ENCODE data around the gene UBXN4.
"Not testable (repeated sequence)": the region's sequence is repeated elsewhere in the genome, so short reads cannot be mapped to it uniquely, and the experiment has no call there.

Gene UBXN4

DNA sequence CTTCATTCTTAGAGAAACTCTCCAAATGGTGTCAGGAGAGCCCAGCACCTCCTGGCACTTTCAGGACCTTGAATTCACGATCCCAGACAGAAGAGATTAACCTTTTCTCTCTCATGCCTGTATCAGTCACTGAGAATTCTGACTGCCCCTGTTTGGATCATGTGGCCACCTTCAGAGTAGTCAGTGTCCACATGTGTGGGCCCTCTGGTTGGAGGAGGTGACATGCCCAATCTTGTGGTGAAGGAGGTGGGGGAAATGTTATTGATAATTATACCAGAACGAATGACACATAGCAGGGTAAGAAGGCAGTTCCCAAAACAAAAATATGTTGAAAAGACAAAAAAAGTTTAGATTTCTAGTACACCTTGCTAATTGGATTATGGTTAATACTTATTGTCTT lies 31.7 kb downstream of the UBXN4 start:
- no peak for DNase-seq

DNA sequence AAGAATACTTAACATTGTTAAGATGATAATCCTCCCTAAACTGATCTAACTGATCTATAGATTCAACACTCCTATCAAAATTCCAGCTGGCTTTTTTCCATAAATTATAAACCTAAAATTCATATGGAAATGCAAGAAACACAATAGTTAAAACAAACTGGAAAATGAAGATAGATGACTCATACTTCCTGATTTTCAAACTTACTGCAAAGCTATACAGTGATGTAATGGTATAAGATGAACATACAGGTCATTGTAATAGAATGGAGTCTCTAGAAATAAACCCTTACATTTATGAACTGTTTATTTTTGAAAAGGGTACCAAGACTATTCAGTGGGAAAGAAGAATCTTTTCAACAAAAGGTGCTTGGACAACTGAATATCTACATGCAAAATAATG lies 32.3 kb downstream of the UBXN4 start:
- peak; percentile 51 for DNase-seq

DNA sequence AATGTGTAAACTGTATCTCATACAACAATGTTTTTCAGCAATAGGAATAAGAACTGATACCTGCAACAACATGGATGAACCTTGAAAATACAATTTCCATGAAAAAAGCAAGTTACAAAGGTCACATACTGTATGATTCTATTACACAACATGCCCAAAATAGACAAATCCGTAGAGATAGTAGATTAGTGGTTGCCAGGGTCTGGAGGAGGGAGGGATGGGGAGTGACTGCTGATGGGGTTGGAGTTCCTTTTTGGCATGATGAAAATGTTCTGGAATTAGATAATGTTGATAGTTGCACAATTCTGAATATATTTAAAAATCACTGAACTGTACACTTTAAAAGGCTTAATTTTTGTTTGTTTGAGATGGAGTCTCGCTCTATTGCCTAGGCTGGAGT lies 33.8 kb downstream of the UBXN4 start:
- no peak for DNase-seq

DNA sequence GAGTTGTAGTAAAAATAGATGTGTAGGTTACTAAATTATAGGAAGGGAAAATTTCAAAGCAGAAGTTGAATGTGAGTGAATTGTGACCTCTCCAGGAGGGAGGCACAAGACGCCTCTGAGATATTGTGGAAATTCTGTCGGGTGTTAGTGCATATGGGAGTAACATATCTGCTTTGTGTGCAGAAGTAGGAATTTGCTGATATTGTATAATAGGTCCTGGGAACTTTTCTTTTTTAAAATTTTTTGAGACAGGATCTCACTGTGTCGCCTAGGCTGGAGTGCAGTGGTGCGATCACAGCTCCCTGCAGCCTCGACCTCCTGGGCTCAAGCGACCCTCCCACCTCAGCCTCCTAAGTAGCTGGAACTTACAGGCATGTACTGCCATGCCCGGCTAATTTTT lies 34.7 kb downstream of the UBXN4 start:
- no peak for DNase-seq

DNA sequence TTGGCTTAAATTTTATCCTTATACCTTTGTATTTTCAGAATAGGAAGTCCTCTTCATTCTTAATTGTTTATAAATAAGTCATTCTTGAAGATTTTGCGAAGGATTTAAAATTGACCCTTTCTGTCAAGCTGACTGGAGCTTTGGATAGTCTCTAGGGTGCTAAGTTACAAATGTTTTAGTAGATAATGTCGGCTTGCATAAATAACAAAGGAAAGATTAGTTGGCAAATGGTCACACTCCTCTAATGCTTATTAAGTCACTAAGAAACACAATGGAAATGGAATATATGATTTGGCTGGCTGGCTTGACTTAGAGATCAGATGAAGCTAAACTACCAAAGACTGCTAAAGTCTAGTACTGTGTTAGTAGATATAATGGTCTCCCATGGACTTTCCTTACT lies 40.6 kb downstream of the UBXN4 start:
- DNase-seq, result no peak

DNA sequence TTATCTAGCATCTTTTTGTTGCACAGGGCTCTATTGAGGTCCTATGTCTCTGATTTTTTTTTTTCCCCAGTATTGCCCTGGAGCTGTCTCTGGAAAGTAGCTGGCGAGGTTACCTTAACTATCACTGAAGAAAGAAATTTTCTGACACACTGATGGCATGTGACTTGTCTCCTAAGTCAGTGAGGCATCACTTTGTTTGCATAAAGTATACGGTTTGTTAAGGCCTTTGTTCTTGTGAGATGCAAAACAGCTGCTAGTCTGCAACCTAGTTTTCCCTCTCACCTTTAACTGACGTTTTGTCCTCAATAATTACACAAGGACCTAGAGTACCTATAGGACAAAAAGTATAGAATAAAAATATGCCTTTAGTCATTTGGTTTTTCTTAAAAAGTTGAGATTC lies 41.8 kb downstream of the UBXN4 start:
- DNase-seq, result no peak

DNA sequence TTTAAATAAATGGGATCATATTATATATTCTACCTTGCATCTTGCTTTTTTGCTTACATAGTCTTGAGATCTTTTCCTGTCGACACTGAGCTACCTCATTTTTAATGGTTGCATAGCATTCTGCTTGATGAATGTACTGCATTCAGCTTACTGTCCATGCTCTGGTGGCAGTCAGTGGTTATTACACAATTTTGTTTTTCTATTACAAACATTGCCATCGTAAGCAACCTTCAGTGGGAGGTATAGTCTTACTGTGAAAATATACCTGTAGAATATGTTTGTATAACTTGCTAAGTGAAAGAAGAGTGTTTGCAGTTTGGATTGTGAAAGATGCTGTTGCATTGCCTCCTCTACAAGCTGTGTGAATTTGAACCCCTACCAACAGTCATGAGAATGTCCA lies 43.4 kb downstream of the UBXN4 start:
- DNase-seq, result no peak

DNA sequence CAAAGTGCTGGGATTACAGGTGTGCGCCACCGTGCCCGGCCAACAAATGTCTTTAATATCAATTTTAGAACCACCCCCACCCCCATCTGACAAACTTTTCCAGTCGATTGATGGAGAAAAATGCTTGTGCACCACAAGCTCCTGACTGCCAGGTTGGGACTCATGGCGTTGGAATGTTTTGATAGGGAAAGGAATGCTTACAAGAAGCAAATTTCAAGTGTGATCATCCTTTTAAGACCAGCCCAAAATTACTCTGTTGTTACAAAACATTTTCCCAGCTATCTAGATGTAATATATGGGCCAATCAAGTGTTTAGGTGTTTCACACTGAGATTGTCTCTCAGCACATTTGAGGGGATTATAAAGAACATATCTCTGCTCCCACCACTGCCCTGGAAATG lies 45.2 kb downstream of the UBXN4 start:
- no peak for DNase-seq

DNA sequence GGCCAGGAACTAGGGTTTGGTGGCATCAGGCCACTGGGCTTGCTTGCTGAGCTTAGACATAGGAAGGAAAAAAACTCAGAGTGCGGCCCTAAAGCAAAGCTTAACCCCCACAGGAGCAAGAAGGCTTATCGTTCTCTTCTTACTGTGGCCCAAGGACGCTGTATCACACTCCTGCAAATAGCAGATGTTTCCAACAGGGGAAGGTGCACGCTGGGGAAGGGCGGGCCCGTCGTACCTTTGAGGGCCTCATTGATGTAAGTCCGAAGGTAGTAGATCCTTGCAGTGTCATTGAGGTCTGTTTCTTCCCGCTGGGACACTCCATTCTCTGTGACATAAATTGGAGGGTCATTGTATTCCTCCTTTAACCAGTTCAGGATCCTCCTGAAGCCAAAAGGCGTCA lies 48.8 kb downstream of the UBXN4 start:
- no peak for DNase-seq

DNA sequence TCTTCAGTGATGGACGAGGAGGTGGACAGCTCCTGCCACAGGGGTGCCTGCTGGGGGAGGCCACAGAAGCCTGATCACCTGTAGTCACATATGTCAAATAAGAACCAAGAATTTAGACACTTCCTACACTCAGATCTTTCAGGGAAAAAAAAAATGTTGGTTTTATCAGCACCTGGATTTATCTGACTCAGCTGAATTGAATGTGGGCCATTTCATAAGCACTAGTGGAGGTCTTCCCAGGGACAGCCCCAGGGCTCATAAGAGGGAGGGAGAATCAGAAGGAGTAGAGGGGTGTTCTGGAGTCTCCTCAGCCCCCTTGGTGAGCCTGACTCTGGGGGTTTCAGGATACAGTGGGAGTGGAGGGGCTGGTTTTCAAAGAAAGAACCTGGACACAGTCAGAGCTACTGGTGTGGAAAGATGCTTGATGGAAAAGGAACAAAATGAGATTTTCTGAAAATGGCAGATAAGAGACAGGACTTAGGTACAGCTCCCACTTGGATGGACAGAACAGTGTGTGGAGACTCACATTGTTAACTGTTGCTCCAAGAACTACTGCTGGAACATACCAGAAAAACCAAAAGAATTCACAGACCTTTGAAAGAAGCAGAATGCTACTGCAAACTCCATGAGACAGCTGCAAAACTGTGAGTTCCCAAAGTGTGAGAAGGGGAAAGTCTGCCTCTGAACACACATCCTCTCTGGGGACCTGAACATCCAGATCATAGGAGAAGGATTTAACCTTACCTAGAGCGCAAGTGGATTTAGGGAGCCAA lies 49.9 kb downstream of the UBXN4 start:
- no peak for DNase-seq

DNA sequence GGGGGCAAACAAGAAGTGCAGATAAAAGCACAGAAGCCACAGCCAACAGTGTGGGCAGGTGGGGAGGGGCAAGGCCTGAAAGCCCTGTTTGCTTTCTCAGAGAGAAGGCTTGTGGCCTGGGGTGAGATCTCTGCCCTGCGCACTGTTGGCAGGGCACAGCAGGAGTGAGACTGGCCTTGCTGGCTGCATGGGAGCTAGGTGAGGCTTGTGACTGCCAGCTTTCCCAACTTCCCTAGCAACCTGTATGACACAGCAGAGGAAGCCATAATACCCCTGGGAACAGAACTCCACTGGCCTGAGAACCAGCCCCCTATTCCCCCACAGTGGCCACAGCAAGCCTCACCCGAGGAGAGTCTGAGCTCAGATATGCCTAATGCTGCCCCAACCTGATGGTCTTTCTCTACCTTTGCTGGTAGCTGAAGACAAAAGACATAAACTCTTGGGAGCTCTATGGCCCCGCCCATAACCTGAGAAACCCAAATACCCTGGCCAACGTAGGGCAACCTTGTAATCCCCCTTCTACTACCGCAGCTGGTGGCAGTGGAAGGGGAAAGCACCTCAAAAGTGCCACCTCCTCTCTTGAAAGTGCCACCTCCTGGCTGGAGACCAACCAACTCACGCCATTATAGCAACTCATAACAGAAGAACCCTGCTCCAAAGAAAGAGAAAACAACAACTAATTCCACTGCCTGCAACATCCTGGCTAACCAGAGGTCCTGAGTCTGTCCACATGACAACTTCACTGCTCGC lies 50.9 kb downstream of the UBXN4 start:
- no peak for DNase-seq

DNA sequence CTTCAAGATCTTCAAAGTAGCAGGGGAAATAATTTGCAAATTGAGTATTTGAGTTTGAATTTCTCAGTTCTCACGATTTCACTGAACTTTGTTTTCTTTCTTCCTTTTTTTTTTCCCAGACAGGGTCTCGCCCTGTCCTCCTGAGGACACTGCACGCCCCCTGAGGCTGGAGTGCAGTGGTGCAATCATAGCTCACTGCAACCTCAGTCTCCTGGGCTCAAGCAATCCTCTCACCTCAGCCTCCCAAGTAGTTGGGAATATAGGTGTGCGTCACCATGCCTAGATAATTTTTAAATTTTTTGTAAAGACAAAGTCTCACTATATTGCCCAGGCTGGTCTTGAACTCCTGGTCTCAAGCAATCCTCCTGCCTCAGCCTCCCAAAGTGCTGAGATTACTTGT lies 54.0 kb downstream of the UBXN4 start:
- not testable (repeated sequence) for DNase-seq

DNA sequence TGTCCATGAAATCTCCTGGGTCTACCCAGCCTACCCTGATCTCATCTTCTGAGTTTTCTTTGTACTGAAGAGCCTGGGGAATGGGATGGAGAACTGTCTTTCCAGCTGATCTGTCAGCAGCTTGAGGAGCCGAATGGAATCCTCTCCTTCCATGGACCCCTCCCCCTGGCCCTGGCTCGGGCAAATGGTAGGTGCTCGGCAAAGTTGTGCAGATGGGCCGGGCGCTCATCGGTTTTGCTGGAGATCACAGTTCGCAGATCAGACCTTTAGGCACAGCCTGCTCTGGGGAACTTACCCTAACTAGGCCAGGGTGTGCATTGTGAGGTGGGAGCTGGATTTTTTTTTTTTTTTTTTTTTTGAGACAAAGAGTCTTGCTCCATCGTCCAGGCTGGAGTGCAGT lies 55.0 kb downstream of the UBXN4 start:
- DNase-seq, result no peak

DNA sequence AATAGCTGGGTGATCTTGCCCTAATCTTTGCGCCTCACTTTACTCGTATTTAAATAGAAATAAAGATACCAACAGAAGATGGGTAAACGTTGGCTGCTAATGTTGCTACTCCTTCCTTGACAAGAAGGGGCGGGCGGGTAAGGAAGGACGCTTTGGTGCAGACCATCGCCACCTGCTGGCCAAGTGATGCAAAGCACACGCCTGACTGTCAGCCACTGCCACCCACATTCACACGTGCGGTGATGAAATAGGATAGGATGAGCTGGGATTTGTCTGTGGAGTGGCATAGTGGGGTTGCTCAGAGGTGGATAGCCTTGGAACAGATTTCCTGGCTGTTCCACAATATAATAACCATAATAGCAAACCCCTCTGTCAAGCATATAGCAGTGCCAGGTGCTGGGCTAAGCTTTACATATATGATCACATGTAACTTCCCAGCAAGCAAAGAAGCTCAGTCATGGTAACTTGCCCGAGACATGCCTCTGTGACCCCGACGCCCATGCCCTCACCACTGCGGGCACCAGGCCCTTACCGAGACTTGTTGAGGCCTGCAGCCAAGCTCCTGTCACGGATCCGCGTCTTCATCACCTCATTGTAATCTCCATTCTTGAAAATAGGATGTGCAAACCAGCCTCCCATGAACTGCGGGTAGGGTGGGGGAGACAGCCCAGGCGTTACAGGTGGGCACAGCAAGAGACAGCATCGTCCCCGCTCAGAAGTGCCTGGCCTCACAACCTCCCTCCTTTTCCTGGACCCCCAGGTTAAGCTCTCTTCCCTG lies 56.0 kb downstream of the UBXN4 start:
- DNase-seq, result peak; percentile 75

DNA sequence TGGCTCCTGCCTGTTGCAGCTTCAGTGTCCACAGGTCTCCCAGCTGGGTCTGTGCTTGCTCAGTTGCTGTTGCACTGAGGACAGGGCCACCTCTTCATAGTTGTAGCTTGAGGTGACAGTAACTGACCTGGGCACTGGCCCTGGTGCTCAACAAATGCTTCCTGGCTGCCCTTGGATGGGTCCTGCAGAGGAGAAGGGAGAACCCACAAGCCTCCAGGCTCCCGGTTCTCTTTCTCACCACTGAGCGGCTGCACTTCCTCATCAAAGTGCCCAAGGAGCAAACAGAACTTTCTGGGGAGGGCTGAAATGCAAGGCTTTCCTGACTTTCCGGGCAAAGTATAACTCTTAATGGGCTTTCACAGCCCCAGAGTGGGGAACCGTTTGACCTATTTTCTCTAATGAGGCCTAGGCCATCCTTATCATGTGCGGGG lies 56.6 kb downstream of the UBXN4 start:
- DNase-seq, result no peak

DNA sequence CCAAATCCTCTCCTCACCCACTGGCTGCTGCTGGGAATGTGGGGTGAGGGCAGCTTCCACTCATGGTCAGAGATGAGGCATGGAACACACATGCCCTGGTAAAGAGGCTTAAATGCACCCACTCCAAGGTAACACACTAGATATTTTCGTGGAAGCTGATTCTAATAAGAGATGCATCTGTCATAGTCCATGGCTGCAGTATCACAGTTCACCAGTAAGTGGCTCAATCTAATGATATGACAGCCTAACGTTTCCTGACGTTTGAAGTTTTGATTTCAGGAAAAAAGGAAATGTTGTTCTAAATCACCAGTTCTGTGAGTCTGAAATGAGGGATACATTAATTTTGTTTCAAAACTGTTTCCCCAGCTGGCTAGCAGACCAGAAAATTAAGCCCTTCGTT lies 57.1 kb downstream of the UBXN4 start:
- DNase-seq, result peak; percentile 11

DNA sequence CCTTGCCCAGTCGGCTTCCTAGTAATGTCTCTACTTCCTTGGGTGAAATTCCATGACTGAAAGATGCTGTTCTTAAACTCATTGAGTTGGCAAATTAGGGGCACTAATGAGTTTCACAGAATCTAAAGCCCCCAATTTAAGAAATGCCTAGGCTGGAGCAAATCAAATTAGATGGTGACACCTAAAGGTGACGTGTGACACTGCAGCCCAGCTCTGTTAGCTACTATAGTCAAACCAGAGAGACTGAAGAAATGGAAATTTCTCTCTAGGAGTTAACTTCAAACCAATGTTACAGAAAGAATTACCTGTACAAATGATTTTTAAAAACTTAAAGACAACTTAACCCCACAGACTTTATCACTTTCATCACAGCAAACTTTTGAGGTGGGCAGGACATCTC lies 58.1 kb downstream of the UBXN4 start:
- no peak for DNase-seq

DNA sequence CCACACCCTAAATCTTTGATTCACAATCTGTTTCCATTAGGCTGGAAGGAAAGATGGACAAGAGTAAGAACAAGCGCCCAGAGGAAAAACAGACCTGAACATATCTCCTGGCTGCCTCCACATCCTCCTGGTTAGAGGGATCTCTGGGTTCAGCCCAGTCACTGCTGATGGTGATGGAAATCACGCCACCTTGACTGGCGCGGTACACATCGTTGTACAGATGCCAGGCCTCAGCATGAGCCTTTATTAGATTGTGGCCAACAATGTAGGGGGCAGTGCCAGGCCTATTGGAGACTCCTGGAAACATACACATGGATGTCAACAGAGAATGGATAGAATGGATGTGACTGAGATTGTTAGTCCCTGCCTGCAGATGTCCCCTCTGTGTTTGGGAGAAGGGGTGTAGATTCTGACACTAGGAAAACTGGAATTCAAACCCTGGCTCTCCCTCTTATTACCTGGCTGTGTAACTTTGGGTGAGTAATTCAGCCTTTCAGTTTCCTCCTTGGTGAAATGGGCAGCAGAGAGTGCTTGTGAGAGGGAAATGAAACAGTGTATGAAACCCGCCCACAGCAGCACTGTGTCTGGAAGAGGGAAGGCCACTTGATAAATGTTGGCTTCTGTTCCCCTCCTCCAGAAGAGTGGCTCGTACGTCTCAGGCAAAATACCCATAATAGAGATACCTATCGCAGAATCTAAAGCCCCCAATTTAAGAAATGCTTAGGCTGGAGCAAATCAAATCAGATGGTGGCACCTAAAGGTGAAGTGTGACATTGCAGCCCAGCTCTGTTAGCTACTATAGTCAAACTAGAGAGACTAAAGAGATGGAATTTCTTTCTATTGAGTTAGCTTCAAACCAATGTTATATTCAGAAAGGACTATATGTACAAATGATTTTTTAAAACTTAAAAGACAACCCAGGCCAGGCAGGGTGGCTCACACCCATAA lies 59.1 kb downstream of the UBXN4 start:
- peak; percentile 84 for DNase-seq

DNA sequence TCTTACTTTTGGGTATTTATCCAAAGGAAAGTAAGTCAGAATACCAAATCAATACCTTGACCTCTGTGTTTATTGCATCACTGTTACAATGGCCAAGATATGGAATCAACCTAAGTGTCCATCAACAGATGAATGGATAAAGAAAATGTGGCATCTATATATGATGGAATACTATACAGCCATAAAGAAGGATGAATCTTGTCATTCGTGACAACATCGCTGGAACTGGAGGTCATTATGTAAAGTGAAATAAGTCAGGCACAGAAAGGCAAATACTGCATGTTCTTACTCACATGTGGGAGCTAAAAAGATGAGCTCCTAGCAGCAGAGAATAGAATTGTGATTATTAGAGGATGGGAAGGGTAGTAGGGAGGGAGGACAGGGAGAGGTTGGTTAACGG lies 60.7 kb downstream of the UBXN4 start:
- no peak for DNase-seq

DNA sequence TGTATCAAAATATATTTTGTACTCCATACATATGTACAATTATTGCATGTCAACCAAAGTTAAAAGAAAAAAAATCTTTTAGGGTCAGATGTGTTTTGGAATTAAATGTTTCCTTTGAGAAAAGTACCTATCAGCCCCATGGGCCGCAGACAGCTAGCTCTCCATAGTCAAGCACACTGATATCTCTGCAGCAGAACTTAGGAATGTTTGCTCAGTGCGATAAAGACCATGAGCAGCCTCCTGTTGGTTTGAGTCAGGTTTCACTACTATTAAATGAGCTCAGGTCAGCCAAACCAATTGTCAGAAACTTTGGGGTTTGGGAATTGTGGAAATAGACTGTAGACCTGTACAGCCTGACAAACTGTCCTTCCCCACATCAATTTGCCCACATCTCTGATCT lies 61.6 kb downstream of the UBXN4 start:
- no peak for DNase-seq

DNA sequence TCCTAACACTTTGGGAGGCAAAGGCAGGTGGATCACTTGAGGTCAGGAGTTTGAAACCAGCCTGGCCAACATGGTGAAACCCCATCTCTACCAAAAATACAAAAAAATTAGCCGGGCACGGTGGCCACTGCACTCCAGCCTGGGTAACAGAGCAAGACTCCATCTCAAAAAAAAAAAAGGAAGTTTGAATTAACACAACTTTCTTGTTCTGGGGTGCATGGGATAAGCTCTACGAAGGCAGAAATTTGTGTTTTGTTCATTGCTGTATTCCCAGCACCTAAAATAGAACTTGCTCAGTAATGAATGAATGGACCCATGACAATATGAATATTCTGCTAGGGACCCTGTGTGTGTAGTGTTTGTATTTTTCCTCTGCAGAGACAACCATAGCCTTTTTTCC lies 66.2 kb downstream of the UBXN4 start:
- DNase-seq, result not testable (repeated sequence)

DNA sequence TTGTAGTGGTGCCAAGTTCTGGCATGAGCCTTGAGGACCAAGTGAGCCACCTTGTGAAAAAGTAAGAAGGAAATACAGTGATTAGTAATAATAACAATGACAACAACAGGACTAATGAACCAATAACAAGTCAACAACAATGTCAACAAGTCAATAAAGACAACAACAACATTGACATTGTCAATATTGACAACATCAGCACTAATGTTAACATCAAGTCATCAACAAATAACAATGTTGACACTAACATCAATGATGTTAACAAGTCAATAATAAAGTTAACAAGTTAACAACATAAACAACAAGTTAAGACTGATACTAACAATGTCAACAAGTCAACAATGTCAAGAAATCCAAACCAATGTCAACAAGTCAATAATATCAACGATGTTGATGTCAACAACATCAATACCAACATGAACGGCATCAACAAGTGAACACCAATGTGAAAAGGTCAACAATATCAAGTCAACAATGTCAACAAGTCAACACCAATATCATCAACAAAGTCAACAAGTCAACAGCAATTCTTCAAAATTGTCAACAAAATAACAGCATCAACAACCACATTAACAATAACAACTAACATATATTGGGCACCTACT lies 71.4 kb downstream of the UBXN4 start:
- DNase-seq, result no peak
